ENCODE data around the gene HMG20A.

DNA sequence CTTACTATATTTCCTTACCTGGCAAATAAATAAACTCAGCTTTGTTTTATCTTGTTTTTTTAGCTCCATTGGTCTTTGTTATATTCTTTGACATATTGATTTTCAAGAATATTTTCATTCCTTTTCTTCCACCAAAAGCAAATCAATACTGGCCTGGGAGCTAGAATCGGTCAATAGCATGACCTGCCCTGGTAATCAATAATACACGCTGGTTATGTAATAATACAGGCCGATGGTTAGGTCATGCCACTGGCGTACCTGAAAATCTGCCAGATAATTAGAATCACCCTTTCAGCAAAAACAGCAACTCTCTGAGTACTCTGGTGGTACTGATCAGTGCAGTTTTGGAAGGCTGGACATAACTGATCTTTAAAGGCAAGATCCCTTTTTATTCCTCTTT, 40.7 kb upstream of the HMG20A start:
- TF ChIP-seq GATA2 (IDR thresholded peaks at IDR 0.05; ENCODE audit: low read depth, low read length) = no peak
- no peak for TF ChIP-seq GATA3 (IDR thresholded peaks at IDR 0.05; ENCODE audit: low read depth, low read length)

All from SH-SY5Y (cell line).